Endothelial cell (in vitro differentiated cells): Measurements from ENCODE around the gene PCSK6. TPM values are rescaled to one million over a fixed set of nuclear protein-coding genes. Genes with fewer than 3 reads are reported as not detected.
"Not testable (repeated sequence)": the region's sequence is repeated elsewhere in the genome, so short reads cannot be mapped to it uniquely, and the experiment has no call there.

Source experiments
- DNase-seq: peaks from one replicate; pipeline ENCODE4 v3.0.0; 2021; ENCODE audit warnings: low spot score
- H3K27ac Mint-ChIP-seq: one replicate; pipeline ENCODE4 v1.8.0; 2021; ENCODE audit warnings: mixed read lengths, inconsistent platforms; ENCODE audit not compliant: unreplicated experiment
- H3K27me3 Mint-ChIP-seq: one replicate; pipeline ENCODE4 v1.8.0; 2021; ENCODE audit warnings: mild to moderate bottlenecking, moderate library complexity, mixed read lengths, inconsistent platforms; ENCODE audit not compliant: unreplicated experiment
- H3K36me3 Mint-ChIP-seq: one replicate; pipeline ENCODE4 v1.8.0; 2021; ENCODE audit warnings: mild to moderate bottlenecking, low read depth, mixed read lengths, inconsistent platforms; ENCODE audit not compliant: unreplicated experiment
- H3K4me1 Mint-ChIP-seq: one replicate; pipeline ENCODE4 v1.8.0; 2021; ENCODE audit warnings: mild to moderate bottlenecking, mixed read lengths, inconsistent platforms; ENCODE audit not compliant: unreplicated experiment
- H3K4me3 Mint-ChIP-seq: one replicate; pipeline ENCODE4 v1.8.0; 2021; ENCODE audit warnings: mild to moderate bottlenecking, mixed read lengths, inconsistent platforms; ENCODE audit not compliant: unreplicated experiment
- H3K9me3 Mint-ChIP-seq: one replicate; pipeline ENCODE4 v1.8.0; 2021; ENCODE audit warnings: mixed read lengths, inconsistent platforms; ENCODE audit not compliant: unreplicated experiment
- CTCF ChIP-seq: fragments of 200-600 bp; sonication (generic); IDR thresholded peaks from one replicate; pipeline ENCODE4 v1.5.0; 2021; ENCODE audit warnings: antibody characterized with exemption; ENCODE audit not compliant: unreplicated experiment
- total RNA-seq: library from RNA; stranded (reverse); fragmentation: NEBNext Ultra II Directional; extraction: Animal tissue kit (Norgen Biotek cat#: 25700); gene quantifications from one replicate; pipeline ENCODE4 v1.2.1, GENCODE V29; 2021; ENCODE audit not compliant: unreplicated experiment

The PCSK6 gene
- total RNA-seq, 1 donor from 2014 or later = 0.13 TPM

- H3K36me3 Mint-ChIP-seq = no peaks in the 10 kb centered on the region
- no peaks in the 10 kb centered on the region for H3K9me3 Mint-ChIP-seq
- H3K4me1 Mint-ChIP-seq = peaks cover 13% of the 10 kb centered on the region
- H3K4me3 Mint-ChIP-seq = no peak overlapping the region
- no peaks in the 10 kb centered on the region for H3K27me3 Mint-ChIP-seq
- no peak for TF ChIP-seq CTCF
- DNase-seq = no peak
- no peak overlapping the region for H3K27ac Mint-ChIP-seq
Observed at GRCh38 chr15:101347454-101347853, 142.1 kb downstream of the PCSK6 start.

- H3K27ac Mint-ChIP-seq = no peak overlapping the region
- H3K27me3 Mint-ChIP-seq = no peaks in the 10 kb centered on the region
Observed at GRCh38 chr15:101346928-101347327, 142.6 kb downstream of the PCSK6 start.

GRCh38 chr15:101342056-101342455 lies 147.5 kb downstream of the PCSK6 start:
- H3K4me1 Mint-ChIP-seq = no peaks in the 10 kb centered on the region
- DNase-seq = no peak
- H3K27me3 Mint-ChIP-seq = peaks cover 3% of the 10 kb centered on the region
- no peaks in the 10 kb centered on the region for H3K36me3 Mint-ChIP-seq
- H3K27ac Mint-ChIP-seq = no peak overlapping the region
- TF ChIP-seq CTCF = no peak
- H3K9me3 Mint-ChIP-seq = no peaks in the 10 kb centered on the region
- H3K4me3 Mint-ChIP-seq = no peak overlapping the region

More at GRCh38 chr15:101346928-101347327, 142.6 kb downstream of the PCSK6 start:
- H3K9me3 Mint-ChIP-seq = no peaks in the 10 kb centered on the region
- H3K36me3 Mint-ChIP-seq = no peaks in the 10 kb centered on the region
- TF ChIP-seq CTCF = no peak
- no peak for DNase-seq
- peaks cover 13% of the 10 kb centered on the region for H3K4me1 Mint-ChIP-seq
- no peak overlapping the region for H3K4me3 Mint-ChIP-seq

GRCh38 chr15:101338502-101339057 lies 150.9 kb downstream of the PCSK6 start:
- no peak overlapping the region for H3K27ac Mint-ChIP-seq
- no peak for DNase-seq
- H3K4me3 Mint-ChIP-seq = no peak overlapping the region
- H3K4me1 Mint-ChIP-seq = no peaks in the 10 kb centered on the region
- no peaks in the 10 kb centered on the region for H3K36me3 Mint-ChIP-seq
- no peaks in the 10 kb centered on the region for H3K9me3 Mint-ChIP-seq
- no peak for TF ChIP-seq CTCF
- peaks cover 5% of the 10 kb centered on the region for H3K27me3 Mint-ChIP-seq

- H3K36me3 Mint-ChIP-seq = no peaks in the 10 kb centered on the region
- no peaks in the 10 kb centered on the region for H3K9me3 Mint-ChIP-seq
- no peak for DNase-seq
- no peak overlapping the region for H3K4me3 Mint-ChIP-seq
- no peak for TF ChIP-seq CTCF
- H3K27ac Mint-ChIP-seq = no peak overlapping the region
- no peaks in the 10 kb centered on the region for H3K4me1 Mint-ChIP-seq
- H3K27me3 Mint-ChIP-seq = peaks cover 5% of the 10 kb centered on the region
Observed at GRCh38 chr15:101337976-101338375, 151.5 kb downstream of the PCSK6 start.

GRCh38 chr15:101333907-101334789 lies 155.4 kb downstream of the PCSK6 start:
- not testable (repeated sequence) for H3K4me3 Mint-ChIP-seq, H3K36me3 Mint-ChIP-seq, H3K9me3 Mint-ChIP-seq, DNase-seq, H3K4me1 Mint-ChIP-seq
- Mint-ChIP-seq H3K27ac (peak overlapping the region; percentile 48), H3K27me3 (peaks cover 16% of the 10 kb centered on the region)
